HCT116 (cell line): ENCODE results near the gene LRRC52. TPM values are rescaled to one million over a fixed set of nuclear protein-coding genes. Genes with fewer than 3 reads are reported as not detected.

Source experiments
- ATAC-seq: fragments of 200-7000 bp; cut with Tn5 transposase; 2 replicates; pipeline ENCODE4 v1.9.1; 2020; ENCODE audit warnings: mild to moderate bottlenecking, moderate library complexity
- BruUV-seq: library from RNA; stranded (reverse); fragments of 400-500 nt; replicated peaks from 2 replicates; lab custom pipeline; 2021; lab: Mats Ljungman, UMichigan
- CTCF ChIA-PET: fragments of 300-600 bp; sonication (Branson Sonifier 250); formaldehyde crosslinking; loops from one replicate; lab custom pipeline; 2021; ENCODE audit warnings: antibody characterized with exemption; lab: Charles Lee
- POLR2A ChIA-PET: fragments of 300-600, 350-600 bp; sonication (Branson Sonifier 250); formaldehyde crosslinking; loops from one replicate; lab custom pipeline; 2021; ENCODE audit warnings: antibody characterized with exemption; lab: Charles Lee
- RAD21 ChIA-PET, 2 experiments: fragments of 300-600 bp; sonication (Branson Sonifier 250); formaldehyde crosslinking; loops; one replicate each; lab custom pipeline; 2023; ENCODE audit warnings: low total read pairs in 2 of 2; ENCODE audit not compliant: uncharacterized antibody in 2 of 2, unreplicated experiment in 2 of 2, low non-redundant PET in 1 of 2; lab: Charles Lee
- DNase-seq: peaks from one replicate; pipeline ENCODE4 v3.0.0-alpha.2; 2010; ENCODE audit warnings: low read depth, low spot score
- H2AFZ ChIP-seq: fragments of 200-600 bp; shearing (Covaris generic), sonication (generic); 2 replicates; pipeline ENCODE4 v1.6.1; 2017; ENCODE audit warnings: low read depth, mixed run types, mixed read lengths, antibody characterized with exemption, low read length; ENCODE audit not compliant: poor library complexity, severe bottlenecking
- H3K27ac ChIP-seq: 2 replicates; pipeline ENCODE4 v1.5.1; 2012; ENCODE audit warnings: low read depth, low read length
- H3K27me3 ChIP-seq: fragments of 200-600 bp; sonication (generic); 2 replicates; pipeline ENCODE4 v1.6.1; 2016; ENCODE audit warnings: mixed run types, low read length, mixed read lengths; ENCODE audit not compliant: insufficient read depth
- H3K36me3 ChIP-seq, 2 experiments: fragments of 200-500 bp in 1 of 2; fragments of 200-600 bp in 1 of 2; sonication (Bioruptor generic) in 1 of 2; sonication (generic) in 1 of 2; 2 replicates each; pipeline versions ENCODE4 v1.5.1 to v1.6.1; 2014 to 2016; ENCODE audit warnings: low read length in 2 of 2, inconsistent platforms in 1 of 2, mixed read lengths in 1 of 2, mixed run types in 1 of 2; ENCODE audit not compliant: insufficient read depth in 2 of 2, control insufficient read depth in 1 of 2
- H3K4me1 ChIP-seq, 2 experiments: fragments of 200-600 bp in 1 of 2; sonication (generic) in 1 of 2; 2 replicates each; pipeline versions ENCODE4 v1.5.1 to v1.6.1; 2012 to 2017; ENCODE audit warnings: low read length in 2 of 2, inconsistent platforms in 1 of 2, mild to moderate bottlenecking in 1 of 2, mixed read lengths in 1 of 2, mixed run types in 1 of 2, moderate library complexity in 1 of 2; ENCODE audit not compliant: insufficient read depth in 2 of 2, control insufficient read depth in 1 of 2
- H3K4me2 ChIP-seq: fragments of 200-600 bp; sonication (generic); 2 replicates; pipeline ENCODE4 v1.6.1; 2017; ENCODE audit warnings: mixed run types, low read length, mixed read lengths
- H3K4me3 ChIP-seq, 2 experiments: fragments of 200-600 bp in 1 of 2; sonication (generic) in 1 of 2; replicated peaks in 1 of 2; 2 replicates each; pipeline ENCODE4 v1.5.1; 2011 to 2016; ENCODE audit warnings: low read length in 2 of 2, control low read depth in 1 of 2, low read depth in 1 of 2, mild to moderate bottlenecking in 1 of 2, mixed read lengths in 1 of 2, mixed run types in 1 of 2
- H3K79me2 ChIP-seq: fragments of 200-600 bp; sonication (generic); 2 replicates; pipeline ENCODE4 v1.6.1; 2017; ENCODE audit warnings: mild to moderate bottlenecking, mixed run types, low read length, moderate library complexity, mixed read lengths; ENCODE audit not compliant: insufficient read depth
- H3K9ac ChIP-seq: fragments of 200-600 bp; sonication (generic); 2 replicates; pipeline ENCODE4 v1.6.1; 2016; ENCODE audit warnings: low read length, mixed read lengths
- H3K9me2 ChIP-seq: fragments of 200-600 bp; sonication (generic), shearing (Covaris generic); 2 replicates; pipeline ENCODE4 v1.6.1; 2017; ENCODE audit warnings: mixed run types, mild to moderate bottlenecking, moderate library complexity; ENCODE audit not compliant: insufficient read depth
- H3K9me3 ChIP-seq, 2 experiments: fragments of 200-500 bp in 1 of 2; fragments of 200-600 bp in 1 of 2; sonication (Bioruptor generic) in 1 of 2; sonication (generic) in 1 of 2; 2 replicates each; pipeline ENCODE4 v1.6.1; 2014 to 2017; ENCODE audit warnings: low read length in 2 of 2, mixed read lengths in 2 of 2, inconsistent platforms in 1 of 2, low read depth in 1 of 2, mild to moderate bottlenecking in 1 of 2, mixed run types in 1 of 2, moderate library complexity in 1 of 2; ENCODE audit not compliant: control insufficient read depth in 1 of 2, insufficient read depth in 1 of 2
- H4K20me1 ChIP-seq: fragments of 200-600 bp; sonication (generic), shearing (Covaris generic); 2 replicates; pipeline ENCODE4 v1.6.1; 2017; ENCODE audit warnings: mixed run types, mild to moderate bottlenecking, moderate library complexity; ENCODE audit not compliant: insufficient read depth
- EGR1 ChIP-seq: IDR thresholded peaks from 2 replicates; pipeline ENCODE4 v1.6.1; 2012; ENCODE audit warnings: low read depth
- POLR2A ChIP-seq: IDR thresholded peaks from 2 replicates; pipeline ENCODE4 v1.7.0; 2011; ENCODE audit warnings: borderline replicate concordance; ENCODE audit not compliant: insufficient read depth, insufficient read length; ENCODE audit errors: extremely low read depth
- POLR2AphosphoS5 ChIP-seq: IDR thresholded peaks from 2 replicates; pipeline ENCODE4 v1.6.1; 2011; ENCODE audit warnings: mild to moderate bottlenecking, low read depth, low read length, moderate library complexity
- RAD21 ChIP-seq: IDR thresholded peaks from 2 replicates; pipeline ENCODE4 v1.6.1; 2012; ENCODE audit warnings: low read depth, mild to moderate bottlenecking
- REST ChIP-seq: IDR thresholded peaks from 2 replicates; pipeline ENCODE4 v1.6.1; 2012; ENCODE audit warnings: low read depth
- SP1 ChIP-seq: IDR thresholded peaks from 2 replicates; pipeline ENCODE4 v1.6.1; 2012; ENCODE audit warnings: low read depth
- SRF ChIP-seq: IDR thresholded peaks from 2 replicates; pipeline ENCODE4 v1.6.1; 2012; ENCODE audit warnings: low read depth
- ZNF274 ChIP-seq: fragments of 200-500 bp; sonication (Bioruptor generic); IDR thresholded peaks from 2 replicates; pipeline ENCODE4 v1.6.1; 2014; ENCODE audit warnings: mild to moderate bottlenecking, low read depth, low read length, inconsistent platforms
- intact Hi-C: fragments of 100-400 bp; cut with micrococcal nuclease; formaldehyde crosslinking; loops from 2 replicates; pipeline ENCODE4 v1.10.0; 2022
- total RNA-seq: library from RNA; stranded (reverse); gene quantifications from one replicate; pipeline ENCODE4 v1.2.1, GENCODE V29; 2021; ENCODE audit not compliant: unreplicated experiment
- TF ChIP-seq, protein P1 (sequence below): IDR thresholded peaks from 2 replicates; pipeline ENCODE4 v1.6.1; 2012
- TF ChIP-seq, protein P2 (sequence below): IDR thresholded peaks from 2 replicates; pipeline ENCODE4 v1.6.1; 2011; ENCODE audit warnings: mild to moderate bottlenecking, low read length, moderate library complexity; ENCODE audit not compliant: insufficient replicate concordance; ENCODE audit errors: extremely low read depth

Gene LRRC52
- total RNA-seq, 1 experiment from 2014 or later, result not detected

- TF ChIP-seq ZNF274 (no peak), EGR1 (no peak), REST (no peak), SRF (no peak), POLR2A (no peak)
- TF ChIP-seq, protein P1, sequence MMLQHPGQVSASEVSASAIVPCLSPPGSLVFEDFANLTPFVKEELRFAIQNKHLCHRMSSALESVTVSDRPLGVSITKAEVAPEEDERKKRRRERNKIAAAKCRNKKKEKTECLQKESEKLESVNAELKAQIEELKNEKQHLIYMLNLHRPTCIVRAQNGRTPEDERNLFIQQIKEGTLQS, result no peak
These were observed 47.3 kb upstream of the LRRC52 start (continued) for GRCh38 chr1:165496501-165496900.

- no peak overlapping the region for H3K4me2 ChIP-seq
- H2AFZ ChIP-seq, result no peak overlapping the region
- H4K20me1 ChIP-seq, result no peaks in the 10 kb centered on the region
- ChIA-PET POLR2A (no interaction called here), RAD21 (no interaction called here), CTCF (no interaction called here)
- intact Hi-C loops, result no loop called here
- no peak overlapping the region for H3K9ac ChIP-seq
- DNase-seq (no peak), ATAC-seq (no peak)
- TF ChIP-seq SP1 (no peak), POLR2A (no peak), POLR2AphosphoS5 (no peak), RAD21 (no peak)
- TF ChIP-seq, protein P2, sequence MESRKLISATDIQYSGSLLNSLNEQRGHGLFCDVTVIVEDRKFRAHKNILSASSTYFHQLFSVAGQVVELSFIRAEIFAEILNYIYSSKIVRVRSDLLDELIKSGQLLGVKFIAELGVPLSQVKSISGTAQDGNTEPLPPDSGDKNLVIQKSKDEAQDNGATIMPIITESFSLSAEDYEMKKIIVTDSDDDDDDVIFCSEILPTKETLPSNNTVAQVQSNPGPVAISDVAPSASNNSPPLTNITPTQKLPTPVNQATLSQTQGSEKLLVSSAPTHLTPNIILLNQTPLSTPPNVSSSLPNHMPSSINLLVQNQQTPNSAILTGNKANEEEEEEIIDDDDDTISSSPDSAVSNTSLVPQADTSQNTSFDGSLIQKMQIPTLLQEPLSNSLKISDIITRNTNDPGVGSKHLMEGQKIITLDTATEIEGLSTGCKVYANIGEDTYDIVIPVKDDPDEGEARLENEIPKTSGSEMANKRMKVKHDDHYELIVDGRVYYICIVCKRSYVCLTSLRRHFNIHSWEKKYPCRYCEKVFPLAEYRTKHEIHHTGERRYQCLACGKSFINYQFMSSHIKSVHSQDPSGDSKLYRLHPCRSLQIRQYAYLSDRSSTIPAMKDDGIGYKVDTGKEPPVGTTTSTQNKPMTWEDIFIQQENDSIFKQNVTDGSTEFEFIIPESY, result no peak
- BruUV-seq, result no TSS peak
- H3K4me3 ChIP-seq, result no peak overlapping the region
- no peaks in the 10 kb centered on the region for H3K9me2 ChIP-seq
- no peak overlapping the region for H3K27ac ChIP-seq
- no peaks in the 10 kb centered on the region for H3K4me1 ChIP-seq
- H3K79me2 ChIP-seq, result no peaks in the 10 kb centered on the region
- H3K9me3 ChIP-seq, result no peaks in the 10 kb centered on the region
- H3K36me3 ChIP-seq, result no peaks in the 10 kb centered on the region
- peaks cover 42% of the 10 kb centered on the region; the same call in 1 of the 2 replicates for H3K27me3 ChIP-seq
These were observed 46.5 kb upstream of the LRRC52 start for GRCh38 chr1:165497069-165498013.
